Natural killer cell (primary cell): Measurements from ENCODE around the gene PCDH18. TPM values are rescaled to one million over a fixed set of nuclear protein-coding genes. Genes with fewer than 3 reads are reported as not detected.

Source experiments
- ATAC-seq, 3 donors: fragments of 150-1000 bp in 2 of 3; fragments of 200-7000 bp in 1 of 3; cut with Tn5 transposase; 1 replicate in 1 of 3; 2 replicates in 2 of 3; pipeline ENCODE4 v1.10.0; 2021; ENCODE audit warnings: mild to moderate bottlenecking in 2 of 3, moderate library complexity in 2 of 3
- DNase-seq, 2 donors: peaks; one replicate each; pipeline versions ENCODE4 v3.0.0 to v3.0.0-alpha.2; 2013 to 2021; ENCODE audit warnings: mixed read lengths in 1 of 2
- H3K27ac ChIP-seq: one replicate; pipeline ENCODE4 v1.5.1; 2013; ENCODE audit warnings: mild to moderate bottlenecking, low read length
- H3K27me3 ChIP-seq: one replicate; pipeline ENCODE4 v1.6.1; 2013; ENCODE audit warnings: low read length; ENCODE audit not compliant: control insufficient read depth, insufficient read depth
- H3K36me3 ChIP-seq: one replicate; pipeline ENCODE4 v1.6.1; 2013; ENCODE audit warnings: low read length; ENCODE audit not compliant: control insufficient read depth, insufficient read depth
- H3K4me1 ChIP-seq: one replicate; pipeline ENCODE4 v1.6.1; 2013; ENCODE audit warnings: low read length; ENCODE audit not compliant: control insufficient read depth, insufficient read depth
- H3K4me3 ChIP-seq: one replicate; pipeline ENCODE4 v1.5.1; 2013; ENCODE audit warnings: low read length
- H3K9me3 ChIP-seq: one replicate; pipeline ENCODE4 v1.6.1; 2013; ENCODE audit warnings: low read length; ENCODE audit not compliant: control insufficient read depth, insufficient read depth
- H3K27ac Mint-ChIP-seq, 2 donors: one replicate each; pipeline ENCODE4 v1.8.0; 2022; ENCODE audit warnings: mild to moderate bottlenecking in 2 of 2, mixed read lengths in 2 of 2, moderate library complexity in 1 of 2
- H3K27me3 Mint-ChIP-seq, 2 donors: one replicate each; pipeline ENCODE4 v1.8.0; 2022; ENCODE audit warnings: low read depth in 2 of 2, mixed read lengths in 2 of 2
- H3K36me3 Mint-ChIP-seq: one replicate; pipeline ENCODE4 v1.8.0; 2022; ENCODE audit warnings: mixed read lengths
- H3K4me1 Mint-ChIP-seq, 2 donors: one replicate each; pipeline ENCODE4 v1.8.0; 2022; ENCODE audit warnings: mixed read lengths in 2 of 2
- H3K4me3 Mint-ChIP-seq: one replicate; pipeline ENCODE4 v1.8.0; 2022; ENCODE audit warnings: mild to moderate bottlenecking, moderate library complexity, mixed read lengths
- H3K9me3 Mint-ChIP-seq, 2 donors: one replicate each; pipeline ENCODE4 v1.8.0; 2022; ENCODE audit warnings: mixed read lengths in 2 of 2
- WGBS: methylation state at CpG from one replicate; pipeline ENCODE4 v1.1.7; 2013; ENCODE audit warnings: missing lambda C conversion rate; ENCODE audit not compliant: insufficient coverage; 5-methylcytosine and 5-hydroxymethylcytosine counted together
- intact Hi-C: fragments of 100-400 bp; cut with micrococcal nuclease; formaldehyde crosslinking; loops from one replicate; pipeline ENCODE4 v1.14.2; 2022
- total RNA-seq, 4 donors: library from RNA; stranded (reverse); fragments of 120-200 nt in 1 of 4; gene quantifications; one replicate each; pipeline versions ENCODE4 v1.2.3 to v1.2.4, GENCODE V29; 2013 to 2022
- TF ChIP-seq, protein P1 (sequence below): fragments of 200-600 bp; IDR thresholded peaks from one replicate; pipeline ENCODE4 v1.8.0; 2022; ENCODE audit warnings: antibody characterized with exemption

PCDH18 gene, protein sequence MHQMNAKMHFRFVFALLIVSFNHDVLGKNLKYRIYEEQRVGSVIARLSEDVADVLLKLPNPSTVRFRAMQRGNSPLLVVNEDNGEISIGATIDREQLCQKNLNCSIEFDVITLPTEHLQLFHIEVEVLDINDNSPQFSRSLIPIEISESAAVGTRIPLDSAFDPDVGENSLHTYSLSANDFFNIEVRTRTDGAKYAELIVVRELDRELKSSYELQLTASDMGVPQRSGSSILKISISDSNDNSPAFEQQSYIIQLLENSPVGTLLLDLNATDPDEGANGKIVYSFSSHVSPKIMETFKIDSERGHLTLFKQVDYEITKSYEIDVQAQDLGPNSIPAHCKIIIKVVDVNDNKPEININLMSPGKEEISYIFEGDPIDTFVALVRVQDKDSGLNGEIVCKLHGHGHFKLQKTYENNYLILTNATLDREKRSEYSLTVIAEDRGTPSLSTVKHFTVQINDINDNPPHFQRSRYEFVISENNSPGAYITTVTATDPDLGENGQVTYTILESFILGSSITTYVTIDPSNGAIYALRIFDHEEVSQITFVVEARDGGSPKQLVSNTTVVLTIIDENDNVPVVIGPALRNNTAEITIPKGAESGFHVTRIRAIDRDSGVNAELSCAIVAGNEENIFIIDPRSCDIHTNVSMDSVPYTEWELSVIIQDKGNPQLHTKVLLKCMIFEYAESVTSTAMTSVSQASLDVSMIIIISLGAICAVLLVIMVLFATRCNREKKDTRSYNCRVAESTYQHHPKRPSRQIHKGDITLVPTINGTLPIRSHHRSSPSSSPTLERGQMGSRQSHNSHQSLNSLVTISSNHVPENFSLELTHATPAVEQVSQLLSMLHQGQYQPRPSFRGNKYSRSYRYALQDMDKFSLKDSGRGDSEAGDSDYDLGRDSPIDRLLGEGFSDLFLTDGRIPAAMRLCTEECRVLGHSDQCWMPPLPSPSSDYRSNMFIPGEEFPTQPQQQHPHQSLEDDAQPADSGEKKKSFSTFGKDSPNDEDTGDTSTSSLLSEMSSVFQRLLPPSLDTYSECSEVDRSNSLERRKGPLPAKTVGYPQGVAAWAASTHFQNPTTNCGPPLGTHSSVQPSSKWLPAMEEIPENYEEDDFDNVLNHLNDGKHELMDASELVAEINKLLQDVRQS
- not detected for total RNA-seq
- total RNA-seq (2013), result not detected

DNA sequence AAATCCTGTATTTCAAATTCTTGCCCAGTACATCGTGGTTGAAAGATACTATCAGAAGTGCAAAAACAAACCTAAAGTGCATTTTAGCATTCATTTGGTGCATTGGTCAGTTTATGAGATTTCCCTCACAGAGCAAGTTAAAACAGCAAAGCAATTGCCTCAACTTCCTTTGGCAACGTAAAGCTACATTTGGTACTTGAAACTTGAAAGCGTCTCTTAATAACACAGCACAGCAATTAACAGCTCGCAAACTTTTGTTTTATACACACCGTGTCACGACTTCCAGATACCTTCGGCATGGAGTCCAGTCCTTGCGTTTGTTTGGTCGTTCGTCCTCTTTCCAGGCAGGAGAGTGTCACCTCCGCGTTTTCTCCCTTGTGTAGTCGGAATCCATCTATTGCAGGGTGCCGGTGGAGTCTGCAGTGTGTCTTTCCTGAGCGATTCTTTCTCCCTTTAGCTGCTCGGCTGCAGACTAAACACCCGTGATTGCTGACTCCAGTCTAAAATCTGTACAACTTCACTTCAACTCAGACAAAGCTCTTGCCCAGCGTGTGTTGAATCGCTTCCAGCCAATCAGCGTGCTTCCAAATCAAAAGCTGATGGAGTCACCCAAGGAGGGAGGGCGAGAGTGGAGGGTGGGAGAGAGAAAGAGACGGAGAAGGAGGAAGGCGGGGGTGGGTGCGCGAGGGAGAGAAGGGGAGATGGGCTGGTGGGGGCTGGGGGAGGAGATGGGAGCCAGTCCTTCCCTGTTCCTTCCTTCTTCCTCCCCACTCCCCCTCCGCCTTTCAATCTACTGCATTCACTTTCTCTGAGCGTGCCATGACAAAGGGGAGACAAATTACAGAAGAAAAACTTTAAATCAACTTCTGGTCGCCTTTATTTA is at the start of gene PCDH18:
PCDH18 (minus strand) TSS at position 509 of the 883 bp plus-strand sequence; CDS start at position 103, 406 bp downstream.
- H3K4me3 ChIP-seq, result no peak within 1 kb of the TSS
- WGBS, result 6% methylated on average over 25 of the region's 28 CpGs
- intact Hi-C loops, result no loop called here
- no peaks in the 10 kb centered on the region for H3K27me3 ChIP-seq
- no peaks in the 10 kb centered on the region for H3K4me1 Mint-ChIP-seq
- no peaks in the 10 kb centered on the region for H3K27me3 Mint-ChIP-seq
- ATAC-seq (no peak), DNase-seq (peak in 1 of 2 donors; percentile 11)
- H3K36me3 ChIP-seq, result no peaks in the 10 kb centered on the region
- peaks cover 3% of the 10 kb centered on the region for H3K9me3 ChIP-seq
- no peak within 1 kb of the TSS for H3K4me3 Mint-ChIP-seq
- no peaks in the 10 kb centered on the region for H3K36me3 Mint-ChIP-seq
- H3K27ac Mint-ChIP-seq, result no peak within 1 kb of the TSS
- no peaks in the 10 kb centered on the region for H3K4me1 ChIP-seq
- no peak within 1 kb of the TSS for H3K27ac ChIP-seq
- peaks cover 0 to 4% of the 10 kb centered on the region in 2 donors for H3K9me3 Mint-ChIP-seq
- TF ChIP-seq, protein P1, sequence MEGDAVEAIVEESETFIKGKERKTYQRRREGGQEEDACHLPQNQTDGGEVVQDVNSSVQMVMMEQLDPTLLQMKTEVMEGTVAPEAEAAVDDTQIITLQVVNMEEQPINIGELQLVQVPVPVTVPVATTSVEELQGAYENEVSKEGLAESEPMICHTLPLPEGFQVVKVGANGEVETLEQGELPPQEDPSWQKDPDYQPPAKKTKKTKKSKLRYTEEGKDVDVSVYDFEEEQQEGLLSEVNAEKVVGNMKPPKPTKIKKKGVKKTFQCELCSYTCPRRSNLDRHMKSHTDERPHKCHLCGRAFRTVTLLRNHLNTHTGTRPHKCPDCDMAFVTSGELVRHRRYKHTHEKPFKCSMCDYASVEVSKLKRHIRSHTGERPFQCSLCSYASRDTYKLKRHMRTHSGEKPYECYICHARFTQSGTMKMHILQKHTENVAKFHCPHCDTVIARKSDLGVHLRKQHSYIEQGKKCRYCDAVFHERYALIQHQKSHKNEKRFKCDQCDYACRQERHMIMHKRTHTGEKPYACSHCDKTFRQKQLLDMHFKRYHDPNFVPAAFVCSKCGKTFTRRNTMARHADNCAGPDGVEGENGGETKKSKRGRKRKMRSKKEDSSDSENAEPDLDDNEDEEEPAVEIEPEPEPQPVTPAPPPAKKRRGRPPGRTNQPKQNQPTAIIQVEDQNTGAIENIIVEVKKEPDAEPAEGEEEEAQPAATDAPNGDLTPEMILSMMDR, result no peak

DNA sequence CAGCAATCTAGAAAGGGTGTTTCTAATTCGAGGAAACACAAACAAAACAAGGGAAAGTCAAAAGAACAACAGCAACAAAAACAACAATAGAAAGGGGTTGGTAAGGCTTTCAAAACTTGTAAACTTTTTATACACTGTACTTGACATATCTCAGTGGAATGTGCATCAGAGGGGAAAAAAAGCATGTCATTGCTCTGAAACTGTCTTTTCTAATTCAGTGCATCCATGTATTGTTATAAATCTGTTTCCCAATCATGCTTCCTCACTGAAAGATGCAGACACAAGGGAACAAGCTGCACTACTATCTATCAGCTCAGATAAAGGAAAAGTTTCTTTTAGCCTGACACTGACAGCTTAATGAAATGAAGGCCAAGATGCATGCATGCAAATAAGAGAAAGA is 44.2 kb upstream of the PCDH18 start:
- no peak overlapping the region for H3K4me3 ChIP-seq
- no peak overlapping the region for H3K27ac ChIP-seq
- TF ChIP-seq, protein P1, result no peak
- H3K4me1 Mint-ChIP-seq, result no peaks in the 10 kb centered on the region
- no peak overlapping the region for H3K4me3 Mint-ChIP-seq
- no peaks in the 10 kb centered on the region for H3K27me3 ChIP-seq
- no peaks in the 10 kb centered on the region for H3K4me1 ChIP-seq
- intact Hi-C loops, result no loop called here
- WGBS, result no CpG with 5 or more reads among the region's 1 CpG
- no peaks in the 10 kb centered on the region for H3K36me3 ChIP-seq
- peaks cover 14% of the 10 kb centered on the region for H3K9me3 ChIP-seq
- no peak overlapping the region for H3K27ac Mint-ChIP-seq
- ATAC-seq (no peak), DNase-seq (no peak)
- H3K27me3 Mint-ChIP-seq, result no peaks in the 10 kb centered on the region
- peaks cover 14% of the 10 kb centered on the region for H3K36me3 Mint-ChIP-seq
- H3K9me3 Mint-ChIP-seq, result peaks cover 14 to 16% of the 10 kb centered on the region in 2 donors

DNA sequence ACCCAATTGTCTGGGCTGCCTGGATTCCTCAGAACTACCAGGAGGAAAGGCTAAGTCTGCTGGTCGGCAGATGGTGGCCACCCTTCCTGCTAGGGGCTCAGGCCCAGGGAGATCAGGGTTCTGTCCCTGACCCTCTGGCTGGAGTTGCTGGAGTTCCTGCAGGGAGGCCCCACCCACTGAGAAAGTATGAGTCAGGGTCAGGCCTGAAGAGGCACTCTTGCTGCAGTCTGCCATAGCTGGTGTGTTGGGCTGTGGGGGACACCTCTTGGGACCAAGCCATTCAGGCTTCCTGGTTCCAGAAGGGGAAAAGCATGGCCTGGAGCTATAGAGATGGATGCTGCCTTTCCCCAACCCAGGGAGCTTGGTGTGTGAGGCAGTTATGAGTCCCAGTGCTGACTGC is 40.4 kb upstream of the PCDH18 start:
- H3K4me1 ChIP-seq, result no peaks in the 10 kb centered on the region
- H3K4me3 ChIP-seq, result no peak overlapping the region
- no peak overlapping the region for H3K27ac ChIP-seq
- TF ChIP-seq, protein P1, result no peak
- 63% methylated on average over 1 of the region's 1 CpG for WGBS
- Mint-ChIP-seq H3K27me3 (no peaks in the 10 kb centered on the region), H3K4me3 (no peak overlapping the region), H3K9me3 (peaks cover 21 to 24% of the 10 kb centered on the region in 2 donors), H3K27ac (no peak overlapping the region), H3K36me3 (peaks cover 15% of the 10 kb centered on the region), H3K4me1 (no peaks in the 10 kb centered on the region)
- no peaks in the 10 kb centered on the region for H3K27me3 ChIP-seq
- ATAC-seq (no peak), DNase-seq (no peak)
- H3K9me3 ChIP-seq, result peaks cover 10% of the 10 kb centered on the region
- intact Hi-C loops, result no loop called here
- H3K36me3 ChIP-seq, result no peaks in the 10 kb centered on the region
